Sciatic nerve (tissue), 2 donors: Measurements from ENCODE around the gene FBXO45. TPM values are rescaled to one million over a fixed set of nuclear protein-coding genes. Genes with fewer than 3 reads are reported as not detected.
"Not testable (repeated sequence)": the region's sequence is repeated elsewhere in the genome, so short reads cannot be mapped to it uniquely, and the experiment has no call there.

Source experiments
- ATAC-seq: fragments of 200-7000 bp; cut with Tn5 transposase; one replicate; pipeline ENCODE4 v1.9.1; 2020; ENCODE audit warnings: mild to moderate bottlenecking, moderate library complexity
- DNase-seq: peaks from one replicate; pipeline ENCODE4 v3.0.0-alpha.2; 2020; ENCODE audit warnings: low spot score
- intact Hi-C: fragments of 100-400 bp; cut with DNase I; formaldehyde crosslinking; loops from one replicate; pipeline ENCODE4 v1.14.2; 2022
- total RNA-seq: library from RNA; stranded (reverse); fragmentation: NEBNext Ultra II Directional; extraction: Animal tissue kit (Norgen Biotek cat#: 25700); gene quantifications from one replicate; pipeline ENCODE4 v1.2.1, GENCODE V29; 2021
- donor health status: DM: no; HTN: no; CAD: no.
- donor health status: DM: no; HTN: no; CAD: no.

The FBXO45 gene
- total RNA-seq, 1 donor from 2014 or later, result 8.7 TPM

DNA sequence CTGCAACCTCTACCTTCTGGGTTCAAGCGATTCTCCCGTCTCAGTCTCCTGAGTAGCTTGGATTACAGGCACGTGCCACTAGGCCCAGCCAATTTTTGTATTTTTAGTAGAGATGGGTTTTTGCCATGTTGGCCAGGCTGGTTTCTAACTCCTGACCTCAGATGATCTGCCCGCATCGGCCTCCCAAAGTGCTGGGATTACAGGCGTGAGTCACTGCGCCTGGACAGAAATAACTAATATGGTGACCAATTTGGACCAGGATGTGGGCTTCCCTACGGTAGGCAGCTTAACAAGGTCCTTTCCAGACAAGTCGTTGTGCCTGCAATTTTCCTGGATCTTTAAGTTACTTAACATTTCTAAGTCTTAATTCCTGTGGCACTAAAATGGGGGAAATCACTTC lies 14.9 kb upstream of the FBXO45 start:
- ATAC-seq, result no peak
- intact Hi-C loops, result no loop called here
- DNase-seq, result no peak

- no peak for DNase-seq
These were observed 14.3 kb upstream of the FBXO45 start for GRCh38 chr3:196554205-196554604.

DNA sequence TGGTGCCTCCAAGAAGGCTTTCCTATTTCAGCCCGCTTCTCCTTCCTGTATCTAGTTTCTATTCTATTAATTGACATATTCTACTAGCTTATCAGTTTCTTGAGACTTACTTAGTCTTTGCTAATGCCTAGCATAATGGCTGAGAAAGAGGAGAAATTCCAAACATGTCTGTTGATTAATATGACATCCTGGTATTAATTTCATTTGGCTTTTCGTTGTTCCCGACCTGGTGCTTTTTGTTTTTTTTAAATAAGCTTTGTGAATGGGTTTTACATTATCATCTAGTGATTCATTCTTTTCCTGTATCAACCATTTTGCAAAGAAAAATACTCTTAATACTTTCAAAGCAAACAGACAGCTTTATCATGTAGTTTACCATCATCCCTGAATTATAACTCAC lies 13.2 kb upstream of the FBXO45 start:
- DNase-seq (no peak), ATAC-seq (no peak)
- intact Hi-C loops, result no loop called here

More at GRCh38 chr3:196554205-196554604, 14.3 kb upstream of the FBXO45 start:
- no peak for ATAC-seq
- intact Hi-C loops, result no loop called here

GRCh38 chr3:196557236-196557635 lies 11.2 kb upstream of the FBXO45 start:
- no peak for ATAC-seq
- intact Hi-C loops, result no loop called here
- no peak for DNase-seq

- DNase-seq (no peak), ATAC-seq (no peak)
- intact Hi-C loops, result no loop called here
These were observed 10.0 kb upstream of the FBXO45 start for GRCh38 chr3:196558476-196558875.

DNA sequence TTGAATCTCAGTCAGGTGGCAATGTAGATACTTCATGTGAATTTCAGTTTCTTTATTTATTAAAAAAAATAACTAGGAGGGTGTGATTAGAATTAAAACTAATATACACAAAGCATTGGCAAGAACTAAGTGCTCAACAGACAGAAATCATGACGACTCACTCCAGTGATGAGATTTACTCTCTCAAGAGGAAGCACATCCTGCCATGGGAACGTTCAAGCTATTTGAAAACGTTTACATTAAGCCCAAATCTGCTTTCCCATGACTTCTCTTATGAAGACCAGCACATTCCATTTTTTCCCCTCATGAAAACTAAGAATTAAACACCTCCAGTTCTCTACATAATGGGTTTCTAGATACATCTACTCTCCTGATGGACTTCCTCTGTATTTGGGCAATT lies 8.6 kb upstream of the FBXO45 start:
- ATAC-seq (no peak), DNase-seq (no peak)
- intact Hi-C loops, result no loop called here

DNA sequence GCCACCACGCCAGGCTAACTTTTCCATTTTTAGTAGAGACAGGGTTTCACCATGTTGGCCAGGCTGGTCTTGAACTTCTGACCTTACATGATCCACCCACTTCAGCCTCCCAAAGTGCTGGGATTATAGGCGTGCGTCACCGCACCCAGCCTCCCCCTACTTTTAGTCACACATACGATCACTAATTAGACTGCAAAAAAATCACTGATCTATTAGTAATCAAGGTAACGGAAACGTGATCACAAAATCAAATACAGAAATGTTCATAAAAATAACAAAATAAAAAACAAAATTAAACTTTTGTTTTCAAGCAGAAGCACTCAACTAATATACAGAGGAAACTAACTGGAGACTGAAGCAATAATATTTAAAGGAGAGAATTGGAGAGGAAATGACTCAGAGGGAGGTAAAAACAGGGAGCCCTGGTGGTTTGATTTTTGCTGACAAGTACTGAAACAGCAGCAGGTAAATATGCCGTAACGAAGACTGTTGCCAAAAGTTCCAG lies 4.7 kb upstream of the FBXO45 start:
- DNase-seq (no peak), ATAC-seq (no peak)
- intact Hi-C loops, result no loop called here

GRCh38 chr3:196569003-196569516 lies 600 bp downstream of the FBXO45 start:
- DNase-seq, result no peak
- intact Hi-C loops, result no loop called here
- no peak for ATAC-seq

DNA sequence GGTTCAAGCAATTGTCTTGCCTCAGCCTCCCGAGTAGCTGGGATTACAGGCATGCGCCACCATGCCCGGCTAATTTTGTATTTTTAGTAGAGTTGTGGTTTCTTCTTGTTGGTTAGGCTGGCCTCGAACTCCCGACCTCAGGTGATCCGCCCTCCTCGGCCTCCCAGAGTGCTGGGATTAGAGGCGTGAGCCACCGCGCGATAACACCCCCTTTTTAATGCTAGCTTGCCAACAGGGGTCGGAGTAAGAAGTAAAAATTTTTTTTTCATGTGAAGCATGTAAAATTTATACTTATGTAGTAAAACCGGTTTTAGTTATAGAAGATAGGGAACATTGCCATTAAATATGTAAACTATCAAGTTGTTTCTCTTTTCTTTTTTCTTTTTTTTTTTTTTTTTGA lies 1.9 kb downstream of the FBXO45 start:
- ATAC-seq, intact Hi-C loops, DNase-seq: not testable (repeated sequence)

DNA sequence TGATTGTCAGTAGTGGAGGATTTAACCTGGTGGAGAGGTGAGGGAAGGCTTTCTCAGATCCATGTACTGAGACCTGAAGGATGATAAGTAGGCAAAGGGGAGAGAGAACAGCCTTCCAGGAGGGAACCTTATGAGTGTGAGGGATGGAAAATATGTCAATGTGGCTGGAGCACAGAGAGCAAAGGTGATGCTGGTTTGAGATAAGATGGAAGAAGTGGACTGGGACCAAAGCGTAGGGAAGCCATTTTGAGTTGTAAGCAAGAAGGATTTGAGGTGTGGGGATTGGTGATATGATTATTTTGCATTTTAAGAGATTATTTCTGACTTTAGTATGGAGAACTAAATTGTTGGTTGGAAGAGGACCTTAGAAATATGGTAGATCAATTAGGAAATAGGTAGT lies 3.9 kb downstream of the FBXO45 start:
- DNase-seq, result no peak
- intact Hi-C loops, result no loop called here

DNA sequence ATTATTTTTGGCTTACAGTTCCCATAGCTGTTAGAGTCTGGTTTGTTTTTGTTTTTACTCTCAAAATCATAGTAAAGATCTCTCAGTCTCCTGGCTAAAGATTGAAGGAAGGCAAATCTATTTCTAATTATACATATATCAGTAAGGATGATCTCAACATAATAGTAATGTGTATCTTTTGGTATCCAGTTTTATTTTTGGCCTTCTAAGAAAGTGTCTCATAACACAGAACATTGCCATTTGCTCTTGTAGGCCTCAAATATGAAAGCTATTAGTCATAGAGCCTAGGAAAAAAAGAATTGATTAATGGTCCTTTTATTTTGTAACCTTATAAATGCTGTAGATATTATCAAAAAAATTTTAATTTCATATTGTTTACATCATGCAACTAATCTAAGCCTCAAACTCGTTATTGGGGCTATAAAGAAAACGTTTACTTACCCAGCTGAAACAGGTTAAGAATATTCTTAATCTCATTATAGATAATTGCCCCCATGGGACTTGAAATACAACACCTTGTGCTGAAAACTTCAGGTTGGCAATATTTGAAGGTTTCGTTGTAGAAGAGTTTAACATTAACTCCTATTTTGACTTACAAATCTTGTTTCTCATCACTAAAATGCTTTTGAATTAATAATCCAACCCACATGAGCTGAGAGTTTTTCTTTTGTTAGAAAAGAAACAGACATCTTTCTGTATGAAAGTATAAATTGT lies 16.7 kb downstream of the FBXO45 start:
- intact Hi-C loops, result no loop called here
- DNase-seq, result no peak
- no peak for ATAC-seq

More for the DNA sequence above, 3.9 kb downstream of the FBXO45 start:
- no peak for ATAC-seq

DNA sequence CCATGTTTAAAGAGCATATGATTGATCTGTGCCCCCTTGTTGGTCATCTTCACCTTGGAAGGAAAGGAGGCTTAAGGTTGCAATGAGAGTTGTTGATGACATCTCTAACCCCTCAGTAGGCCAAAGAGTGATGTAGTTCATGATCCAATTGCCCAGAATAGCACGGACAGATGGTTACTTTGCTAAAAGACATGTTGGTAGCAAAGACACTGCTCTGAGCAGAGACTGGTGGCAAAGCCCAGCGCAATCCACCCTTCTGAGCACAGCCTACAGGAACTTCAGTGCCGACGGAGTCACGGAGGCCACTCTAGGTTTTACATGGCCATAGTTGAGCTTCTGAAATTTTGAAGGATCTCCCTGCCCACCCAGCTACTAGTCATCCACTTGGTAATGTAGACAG lies 21.8 kb downstream of the FBXO45 start:
- DNase-seq (no peak), ATAC-seq (no peak)
- intact Hi-C loops, result no loop called here

GRCh38 chr3:196596355-196596754 lies 27.9 kb downstream of the FBXO45 start:
- DNase-seq (no peak), ATAC-seq (no peak)
- intact Hi-C loops, result no loop called here

GRCh38 chr3:196597971-196598733 lies 29.7 kb downstream of the FBXO45 start:
- intact Hi-C loops, ATAC-seq: not testable (repeated sequence)

GRCh38 chr3:196599734-196600128 lies 31.3 kb downstream of the FBXO45 start:
- DNase-seq, result no peak
- no peak for ATAC-seq
- intact Hi-C loops, result loop anchor here (10.0 kb wide), 1 partner anchor 85 kb away; no protein-coding TSS in a partner anchor

More at GRCh38 chr3:196597971-196598733, 29.7 kb downstream of the FBXO45 start:
- DNase-seq, result not testable (repeated sequence)

DNA sequence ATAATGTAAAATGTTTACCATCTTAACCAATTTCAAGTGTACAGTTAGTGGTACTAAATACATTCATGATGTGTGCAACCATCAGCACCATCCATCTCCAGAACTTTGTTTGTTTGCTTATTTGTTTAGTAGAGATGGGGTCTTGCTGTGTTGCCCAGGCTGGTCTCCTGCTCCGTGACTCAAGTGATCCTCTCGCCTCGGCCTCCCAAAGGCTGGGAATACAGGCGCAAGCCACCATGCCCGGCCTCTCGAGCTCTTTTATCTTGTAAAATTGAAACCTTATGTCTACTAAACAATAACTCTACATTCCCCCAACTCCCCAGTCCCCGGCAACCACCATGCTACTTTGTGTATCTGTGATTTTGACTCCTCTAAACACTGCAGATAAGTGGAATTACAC lies 31.9 kb downstream of the FBXO45 start:
- DNase-seq (no peak), ATAC-seq (no peak)
- intact Hi-C loops, result loop anchor here (10.0 kb wide), 1 partner anchor 84 kb away; no protein-coding TSS in a partner anchor

- ATAC-seq (no peak), DNase-seq (no peak)
- intact Hi-C loops, result loop anchor here (10.0 kb wide), 1 partner anchor 82 kb away; no protein-coding TSS in a partner anchor
These were observed 34.2 kb downstream of the FBXO45 start for GRCh38 chr3:196602673-196603072.

GRCh38 chr3:196603683-196604082 lies 35.2 kb downstream of the FBXO45 start:
- no peak for ATAC-seq
- DNase-seq, result no peak
- intact Hi-C loops, result loop anchor here (10.0 kb wide), 1 partner anchor 81 kb away; no protein-coding TSS in a partner anchor

DNA sequence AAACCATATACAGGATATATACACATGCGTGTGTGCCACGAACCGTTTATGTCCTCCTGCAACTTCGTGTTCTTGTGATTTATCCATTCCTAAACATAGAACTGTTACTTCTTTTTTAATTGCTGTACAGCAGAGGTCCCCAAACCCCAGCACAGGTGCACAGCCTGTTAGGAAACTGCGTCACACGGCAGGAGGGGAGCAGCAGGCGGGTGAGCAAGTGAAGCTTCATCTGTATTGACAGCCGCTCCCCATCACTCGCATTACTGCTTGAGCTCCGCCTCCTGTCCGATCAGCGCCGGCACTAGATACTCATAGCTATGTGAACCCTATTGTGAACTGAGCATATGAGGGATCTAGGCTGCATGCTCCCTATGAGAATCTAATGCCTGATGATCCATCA lies 36.1 kb downstream of the FBXO45 start:
- intact Hi-C loops, result loop anchor here (10.0 kb wide), 1 partner anchor 80 kb away; no protein-coding TSS in a partner anchor
- no peak for ATAC-seq

GRCh38 chr3:196608693-196609092 lies 40.2 kb downstream of the FBXO45 start:
- ATAC-seq, result no peak
- DNase-seq, result no peak
- intact Hi-C loops, result loop anchor here (10.0 kb wide), 1 partner anchor 76 kb away; no protein-coding TSS in a partner anchor

More for the DNA sequence above, 36.1 kb downstream of the FBXO45 start:
- DNase-seq, result no peak
